Neuronal stem cell (in vitro differentiated cells): ENCODE measurements around the gene DMGDH.
A peak's percentile ranks its signal among the peaks of the same experiment; 100 is the strongest.

Experiments
- DNase-seq: peaks from one replicate; pipeline ENCODE4 v3.0.0-alpha.2; 2013; ENCODE audit warnings: low spot score
- H2AFZ ChIP-seq: one replicate; pipeline ENCODE4 v1.6.1; 2013; ENCODE audit warnings: mild to moderate bottlenecking, low read length, inconsistent platforms
- H2AK5ac ChIP-seq: 2 replicates; pipeline ENCODE4 v1.6.1; 2013; ENCODE audit warnings: low read depth, mild to moderate bottlenecking, inconsistent platforms, low read length, moderate library complexity, mixed read lengths
- H2BK120ac ChIP-seq: 2 replicates; pipeline ENCODE4 v1.6.1; 2013; ENCODE audit warnings: low read depth, mild to moderate bottlenecking, inconsistent platforms, low read length, moderate library complexity, mixed read lengths
- H2BK12ac ChIP-seq: one replicate; pipeline ENCODE4 v1.6.1; 2013; ENCODE audit warnings: low read length, inconsistent platforms
- H2BK15ac ChIP-seq: 2 replicates; pipeline ENCODE4 v1.6.1; 2013; ENCODE audit warnings: mild to moderate bottlenecking, low read length, inconsistent platforms, mixed read lengths
- H2BK5ac ChIP-seq: one replicate; pipeline ENCODE4 v1.6.1; 2013; ENCODE audit warnings: inconsistent platforms, mild to moderate bottlenecking, low read length, moderate library complexity
- H3K14ac ChIP-seq: one replicate; pipeline ENCODE4 v1.6.1; 2013; ENCODE audit warnings: low read length, inconsistent platforms
- H3K18ac ChIP-seq: 2 replicates; pipeline ENCODE4 v1.6.1; 2013; ENCODE audit warnings: low read length, inconsistent platforms
- H3K23ac ChIP-seq: 2 replicates; pipeline ENCODE4 v1.6.1; 2013; ENCODE audit warnings: low read depth, mild to moderate bottlenecking, mixed read lengths, low read length, inconsistent platforms; ENCODE audit not compliant: poor library complexity
- H3K27ac ChIP-seq: replicated peaks from 3 replicates; pipeline ENCODE4 v1.5.1; 2013; ENCODE audit warnings: low read length, inconsistent platforms
- H3K27me3 ChIP-seq, 3 experiments: 2 replicates each; pipeline ENCODE4 v1.6.1; 2013; ENCODE audit warnings: low read length in 3 of 3, mild to moderate bottlenecking in 2 of 3, inconsistent platforms in 1 of 3, low read depth in 1 of 3, mixed read lengths in 1 of 3, moderate library complexity in 1 of 3; ENCODE audit not compliant: control insufficient read depth in 3 of 3, insufficient read depth in 3 of 3
- H3K36me3 ChIP-seq, 2 donors: replicated peaks in 1 of 2; 2 replicates each; pipeline ENCODE4 v1.6.1; 2013; ENCODE audit warnings: low read length in 2 of 2; ENCODE audit not compliant: control insufficient read depth in 2 of 2, insufficient read depth in 2 of 2
- H3K4ac ChIP-seq: 2 replicates; pipeline ENCODE4 v1.6.1; 2013; ENCODE audit warnings: inconsistent platforms, mild to moderate bottlenecking, low read length, moderate library complexity
- H3K4me1 ChIP-seq, 2 donors: 1 replicate in 1 of 2; 2 replicates in 1 of 2; pipeline ENCODE4 v1.6.1; 2013; ENCODE audit warnings: low read length in 2 of 2, low read depth in 1 of 2; ENCODE audit not compliant: control insufficient read depth in 2 of 2, insufficient read depth in 1 of 2
- H3K4me2 ChIP-seq: one replicate; pipeline ENCODE4 v1.6.1; 2013; ENCODE audit warnings: mild to moderate bottlenecking, low read length, inconsistent platforms; ENCODE audit not compliant: insufficient read depth, poor library complexity, severe bottlenecking
- H3K4me3 ChIP-seq, 2 donors: 2 replicates each; pipeline ENCODE4 v1.5.1; 2013; ENCODE audit warnings: low read length in 2 of 2, mild to moderate bottlenecking in 2 of 2, inconsistent platforms in 1 of 2, moderate library complexity in 1 of 2
- H3K79me1 ChIP-seq: one replicate; pipeline ENCODE4 v1.6.1; 2013; ENCODE audit warnings: low read depth, mild to moderate bottlenecking, inconsistent platforms, low read length, moderate library complexity
- H3K9ac ChIP-seq: one replicate; pipeline ENCODE4 v1.6.1; 2013; ENCODE audit warnings: mild to moderate bottlenecking, low read depth, low read length, inconsistent platforms; ENCODE audit not compliant: poor library complexity
- H3K9me3 ChIP-seq, 2 donors: replicated peaks in 1 of 2; 2 replicates each; pipeline versions ENCODE3 to v1.6.1; 2013; ENCODE audit warnings: low read length in 2 of 2, mild to moderate bottlenecking in 2 of 2, inconsistent platforms in 1 of 2, low read depth in 1 of 2, mixed read lengths in 1 of 2, moderate library complexity in 1 of 2; ENCODE audit not compliant: control insufficient read depth in 2 of 2, insufficient read depth in 1 of 2
- H4K8ac ChIP-seq: one replicate; pipeline ENCODE4 v1.6.1; 2013; ENCODE audit warnings: low read depth, mild to moderate bottlenecking, inconsistent platforms, low read length, moderate library complexity
- H4K91ac ChIP-seq: one replicate; pipeline ENCODE4 v1.6.1; 2013; ENCODE audit warnings: low read length, low read depth, mild to moderate bottlenecking, inconsistent platforms; ENCODE audit not compliant: poor library complexity
- WGBS, 2 donors: extraction: QIAGEN DNeasy Blood & Tissue Kit; methylation state at CpG; one replicate each; pipeline ENCODE4 v1.1.7; 2013; ENCODE audit warnings: missing lambda C conversion rate in 2 of 2, mixed read lengths in 1 of 2; ENCODE audit not compliant: insufficient read length in 2 of 2, insufficient replicate concordance in 1 of 2; ENCODE audit errors: extremely low coverage in 2 of 2; 5-methylcytosine and 5-hydroxymethylcytosine counted together

DMGDH gene

GRCh38 chr5:79055017-79055416 is 14.5 kb downstream of the DMGDH start:
- Histone ChIP-seq H3K23ac (no peak overlapping the region), H4K91ac (no peak overlapping the region), H2BK15ac (no peak overlapping the region), H3K36me3 (no peaks in the 10 kb centered on the region), H4K8ac (no peak overlapping the region), H3K4ac (no peak overlapping the region), H3K9ac (no peak overlapping the region), H2AK5ac (no peak overlapping the region), H3K18ac (no peak overlapping the region), H2BK120ac (no peak overlapping the region), H3K79me1 (no peaks in the 10 kb centered on the region), H2AFZ (peak overlapping the region; percentile 75), H3K4me2 (no peak overlapping the region), H3K27ac (no peak overlapping the region), H3K4me1 (peaks cover 6 to 8% of the 10 kb centered on the region in 2 donors), H3K9me3 (peaks cover 3 to 7% of the 10 kb centered on the region in 2 donors), H2BK5ac (no peak overlapping the region), H3K4me3 (no peak overlapping the region), H3K27me3 (peaks cover 0 to 5% (median 0%) of the 10 kb centered on the region in 3 experiments), H2BK12ac (no peak overlapping the region), H3K14ac (no peak overlapping the region)
- peak; percentile 69 for DNase-seq
- WGBS, 2 donors, result no CpG with 5 or more reads among the region's 1 CpG

- WGBS, 2 donors, result no CpG with 5 or more reads among the region's 4 CpGs
- H3K4me1 ChIP-seq, result peaks cover 8% of the 10 kb centered on the region in 2 donors
- no peaks in the 10 kb centered on the region for H3K36me3 ChIP-seq
- H3K4me2 ChIP-seq, result no peak overlapping the region
- no peak overlapping the region for H2AFZ ChIP-seq
- H3K79me1 ChIP-seq, result no peaks in the 10 kb centered on the region
- no peak overlapping the region for H2BK12ac ChIP-seq
- no peak overlapping the region for H2BK15ac ChIP-seq
- peaks cover 3 to 7% of the 10 kb centered on the region in 2 donors for H3K9me3 ChIP-seq
- DNase-seq, result no peak
- H2AK5ac ChIP-seq, result no peak overlapping the region
- no peak overlapping the region for H3K14ac ChIP-seq
- no peak overlapping the region for H4K8ac ChIP-seq
- H3K27ac ChIP-seq, result no peak overlapping the region
- H3K23ac ChIP-seq, result no peak overlapping the region
- H2BK5ac ChIP-seq, result no peak overlapping the region
- H4K91ac ChIP-seq, result no peak overlapping the region
- H3K4ac ChIP-seq, result no peak overlapping the region
- H3K18ac ChIP-seq, result no peak overlapping the region
- peaks cover 0 to 3% (median 0%) of the 10 kb centered on the region in 3 experiments for H3K27me3 ChIP-seq
- no peak overlapping the region for H2BK120ac ChIP-seq
- no peak overlapping the region for H3K9ac ChIP-seq
- H3K4me3 ChIP-seq, result no peak overlapping the region
Observed at GRCh38 chr5:79053321-79053720, 16.2 kb downstream of the DMGDH start.

GRCh38 chr5:79050498-79050897 is 19.0 kb downstream of the DMGDH start:
- H3K4me3 ChIP-seq, result no peak overlapping the region
- peaks cover 0 to 6% (median 0%) of the 10 kb centered on the region in 3 experiments for H3K27me3 ChIP-seq
- H2BK15ac ChIP-seq, result no peak overlapping the region
- H4K91ac ChIP-seq, result no peak overlapping the region
- no peak overlapping the region for H2AFZ ChIP-seq
- no peak overlapping the region for H3K14ac ChIP-seq
- no peak overlapping the region for H2BK12ac ChIP-seq
- H2AK5ac ChIP-seq, result no peak overlapping the region
- no peak overlapping the region for H3K27ac ChIP-seq
- H3K4me1 ChIP-seq, result peaks cover 8% of the 10 kb centered on the region in 2 donors
- H3K4me2 ChIP-seq, result no peak overlapping the region
- H3K18ac ChIP-seq, result no peak overlapping the region
- H3K23ac ChIP-seq, result no peak overlapping the region
- no peak for DNase-seq
- H3K9ac ChIP-seq, result no peak overlapping the region
- H3K9me3 ChIP-seq, result peaks cover 3 to 7% of the 10 kb centered on the region in 2 donors
- no peak overlapping the region for H2BK5ac ChIP-seq
- H4K8ac ChIP-seq, result no peak overlapping the region
- no peaks in the 10 kb centered on the region for H3K36me3 ChIP-seq
- no peak overlapping the region for H3K4ac ChIP-seq
- no peak overlapping the region for H2BK120ac ChIP-seq
- WGBS, 2 donors, result no CpG with 5 or more reads among the region's 3 CpGs
- no peaks in the 10 kb centered on the region for H3K79me1 ChIP-seq

- H2BK12ac ChIP-seq, result no peak overlapping the region
- H3K23ac ChIP-seq, result no peak overlapping the region
- no peaks in the 10 kb centered on the region for H3K79me1 ChIP-seq
- peaks cover 0 to 6% (median 0%) of the 10 kb centered on the region in 3 experiments for H3K27me3 ChIP-seq
- H2BK5ac ChIP-seq, result no peak overlapping the region
- H3K4me3 ChIP-seq, result no peak overlapping the region
- no peak overlapping the region for H2BK15ac ChIP-seq
- no peak overlapping the region for H3K27ac ChIP-seq
- no peak overlapping the region for H3K4me2 ChIP-seq
- no peak for DNase-seq
- H3K14ac ChIP-seq, result no peak overlapping the region
- peaks cover 3 to 7% of the 10 kb centered on the region in 2 donors for H3K9me3 ChIP-seq
- H3K9ac ChIP-seq, result no peak overlapping the region
- no peaks in the 10 kb centered on the region for H3K36me3 ChIP-seq
- no peak overlapping the region for H2BK120ac ChIP-seq
- H2AFZ ChIP-seq, result no peak overlapping the region
- no peak overlapping the region for H3K4ac ChIP-seq
- H3K4me1 ChIP-seq, result peaks cover 0 to 2% of the 10 kb centered on the region in 2 donors
- no peak overlapping the region for H4K91ac ChIP-seq
- H3K18ac ChIP-seq, result no peak overlapping the region
- no peak overlapping the region for H4K8ac ChIP-seq
- H2AK5ac ChIP-seq, result no peak overlapping the region
Observed at GRCh38 chr5:79048437-79048836, 21.0 kb downstream of the DMGDH start.
